Aorta (tissue), 5 donors: ENCODE results near the gene PPP1R1C. TPM values are rescaled to one million over a fixed set of nuclear protein-coding genes. Genes with fewer than 3 reads are reported as not detected.

ENCODE experiments used
- ATAC-seq: fragments of 200-7000 bp; cut with Tn5 transposase; one replicate; pipeline ENCODE4 v1.9.1; 2022; ENCODE audit warnings: moderate library complexity; ENCODE audit not compliant: low FRiP score
- DNase-seq, 2 donors: peaks; one replicate each; pipeline ENCODE4 v3.0.0-alpha.2; 2020
- H3K27ac ChIP-seq, 2 donors: one replicate each; pipeline ENCODE4 v1.5.1; 2013; ENCODE audit warnings: low read length in 2 of 2, mild to moderate bottlenecking in 2 of 2, moderate library complexity in 2 of 2, control low read depth in 1 of 2, inconsistent platforms in 1 of 2, low read depth in 1 of 2
- H3K27me3 ChIP-seq, 2 donors: one replicate each; pipeline ENCODE4 v1.6.1; 2013; ENCODE audit warnings: control low read depth in 1 of 2, low read length in 1 of 2, mild to moderate bottlenecking in 1 of 2, moderate library complexity in 1 of 2; ENCODE audit not compliant: insufficient read depth in 2 of 2, control insufficient read depth in 1 of 2
- H3K36me3 ChIP-seq, 2 donors: one replicate each; pipeline ENCODE4 v1.6.1; 2013; ENCODE audit warnings: control low read depth in 1 of 2, low read length in 1 of 2, mild to moderate bottlenecking in 1 of 2; ENCODE audit not compliant: insufficient read depth in 2 of 2, control insufficient read depth in 1 of 2
- H3K4me1 ChIP-seq, 2 donors: one replicate each; pipeline ENCODE4 v1.6.1; 2013; ENCODE audit warnings: low read length in 2 of 2, control low read depth in 1 of 2, mild to moderate bottlenecking in 1 of 2, moderate library complexity in 1 of 2; ENCODE audit not compliant: insufficient read depth in 2 of 2, control insufficient read depth in 1 of 2
- H3K4me3 ChIP-seq, 2 donors: one replicate each; pipeline ENCODE4 v1.5.1; 2013; ENCODE audit warnings: low read length in 2 of 2, control low read depth in 1 of 2, mild to moderate bottlenecking in 1 of 2
- H3K9me3 ChIP-seq: one replicate; pipeline ENCODE4 v1.6.1; 2013; ENCODE audit warnings: mild to moderate bottlenecking, low read length; ENCODE audit not compliant: control insufficient read depth
- WGBS, 2 donors: extraction: QIAGEN DNeasy Blood & Tissue Kit; methylation state at CpG; one replicate each; pipeline ENCODE4 v1.1.7; 2013; 5-methylcytosine and 5-hydroxymethylcytosine counted together
- intact Hi-C, 2 donors: fragments of 100-400 bp; cut with DNase I; formaldehyde crosslinking; loops; one replicate each; pipeline versions ENCODE4 v1.14.2 to v1.15.0; 2022
- polyA plus RNA-seq, 2 donors: library from polyadenylated mRNA; stranded (reverse); fragments of 200-250 nt; gene quantifications; one replicate each; pipeline ENCODE4 v1.2.3, GENCODE V29; 2013
- total RNA-seq, 2 donors: library from RNA; stranded (reverse); fragmentation: NEBNext Ultra II Directional; extraction: Animal tissue kit (Norgen Biotek cat#: 25700); gene quantifications; one replicate each; pipeline ENCODE4 v1.2.1, GENCODE V29; 2021
- donor health status: healthy with polysubstance abuse.
- donor health status: Bipolar disorder and iron deficiency.
- donor health status: DM: no; HTN: no; CAD: no.
- donor health status: DM: no; HTN: no; CAD: no.
- donor health status: DM: yes; HTN: yes; CAD: no.

The PPP1R1C gene
- total and polyA plus RNA-seq, 4 donors = 0.54 to 1.6 (median 1.1) TPM

GRCh38 chr2:181998041-181998835, 12.6 kb downstream of the PPP1R1C start:
- DNase-seq (no peak), ATAC-seq (no peak)
- intact Hi-C loops = no loop called here
- Histone ChIP-seq H3K4me3 (no peak overlapping the region), H3K9me3 (no peaks in the 10 kb centered on the region), H3K27ac (no peak overlapping the region), H3K27me3 (no peaks in the 10 kb centered on the region), H3K36me3 (no peaks in the 10 kb centered on the region), H3K4me1 (no peaks in the 10 kb centered on the region)
- WGBS, 2 donors = 82% methylated on average over 8 of the region's 8 CpGs

- DNase-seq (no peak), ATAC-seq (no peak)
- no peak overlapping the region for H3K27ac ChIP-seq
- 67 to 71% methylated on average over 2 of the region's 2 CpGs for WGBS, 2 donors
- no peaks in the 10 kb centered on the region for H3K36me3 ChIP-seq
- H3K27me3 ChIP-seq = no peaks in the 10 kb centered on the region
- H3K4me3 ChIP-seq = no peak overlapping the region
- H3K9me3 ChIP-seq = no peaks in the 10 kb centered on the region
- no peaks in the 10 kb centered on the region for H3K4me1 ChIP-seq
- intact Hi-C loops = no loop called here
Measured at GRCh38 chr2:181998891-181999654, 13.4 kb downstream of the PPP1R1C start.

GRCh38 chr2:181999911-182000310, 14.3 kb downstream of the PPP1R1C start:
- H3K4me1 ChIP-seq = no peaks in the 10 kb centered on the region
- H3K4me3 ChIP-seq = no peak overlapping the region
- H3K36me3 ChIP-seq = no peaks in the 10 kb centered on the region
- 89 to 92% methylated on average over 3 of the region's 3 CpGs for WGBS, 2 donors
- DNase-seq (no peak), ATAC-seq (no peak)
- intact Hi-C loops = no loop called here
- H3K9me3 ChIP-seq = no peaks in the 10 kb centered on the region
- no peak overlapping the region for H3K27ac ChIP-seq
- H3K27me3 ChIP-seq = no peaks in the 10 kb centered on the region

DNA sequence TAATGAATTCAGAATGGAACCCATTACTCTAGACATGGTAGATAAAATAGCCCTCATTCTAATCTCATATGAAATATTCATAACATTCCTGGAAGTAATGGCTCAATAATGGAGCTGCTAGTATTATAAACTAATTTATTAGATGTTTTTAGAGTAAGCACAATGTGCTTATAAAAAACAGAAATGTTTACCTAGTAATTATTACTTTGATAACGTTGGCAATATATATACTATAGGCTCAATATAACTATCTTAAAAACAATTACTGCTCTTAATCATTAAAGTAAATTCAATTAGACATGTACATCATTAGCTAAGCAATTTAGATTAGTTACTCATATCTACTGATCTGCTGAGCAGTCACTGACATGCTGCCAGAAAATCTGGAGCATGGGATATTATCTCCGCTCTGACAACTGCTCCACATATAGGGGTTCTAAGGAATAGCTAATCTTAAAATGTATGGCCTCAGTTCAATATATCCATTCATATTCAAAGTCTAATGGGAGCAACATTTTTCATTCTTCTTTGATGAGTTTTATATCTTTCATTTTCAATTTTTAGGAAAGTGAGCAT, 19.4 kb downstream of the PPP1R1C start:
- Histone ChIP-seq H3K9me3 (no peaks in the 10 kb centered on the region), H3K27ac (no peak overlapping the region), H3K27me3 (no peaks in the 10 kb centered on the region), H3K4me3 (no peak overlapping the region), H3K36me3 (no peaks in the 10 kb centered on the region), H3K4me1 (no peaks in the 10 kb centered on the region)
- 82 to 88% methylated on average over 2 of the region's 2 CpGs for WGBS, 2 donors
- ATAC-seq (no peak), DNase-seq (no peak)
- intact Hi-C loops = loop anchor here in 1 of 2 donors (5.0 kb wide), 1 partner anchor 473 kb away; no protein-coding TSS in a partner anchor

- no peak for ATAC-seq
- no peaks in the 10 kb centered on the region for H3K9me3 ChIP-seq
- no peak for DNase-seq
- no peaks in the 10 kb centered on the region for H3K36me3 ChIP-seq
- H3K27ac ChIP-seq = no peak overlapping the region
- 82 to 83% methylated on average over 4 of the region's 4 CpGs for WGBS, 2 donors
- H3K27me3 ChIP-seq = no peaks in the 10 kb centered on the region
- no peaks in the 10 kb centered on the region for H3K4me1 ChIP-seq
- intact Hi-C loops = loop anchor here in 1 of 2 donors (5.0 kb wide), 1 partner anchor 474 kb away; no protein-coding TSS in a partner anchor
- no peak overlapping the region for H3K4me3 ChIP-seq
Measured at GRCh38 chr2:182006595-182007341, 21.1 kb downstream of the PPP1R1C start.

- intact Hi-C loops = no loop called here
- Histone ChIP-seq H3K4me1 (no peaks in the 10 kb centered on the region), H3K9me3 (peaks cover 8% of the 10 kb centered on the region), H3K27me3 (no peaks in the 10 kb centered on the region), H3K4me3 (no peak overlapping the region), H3K27ac (no peak overlapping the region), H3K36me3 (no peaks in the 10 kb centered on the region)
- DNase-seq = no peak
- 90 to 92% methylated on average over 5 of the region's 5 CpGs for WGBS, 2 donors
- ATAC-seq = no peak
Measured at GRCh38 chr2:182014284-182014683, 28.6 kb downstream of the PPP1R1C start.

GRCh38 chr2:182015334-182016109, 29.9 kb downstream of the PPP1R1C start:
- Histone ChIP-seq H3K9me3 (peaks cover 8% of the 10 kb centered on the region), H3K4me3 (no peak overlapping the region), H3K27ac (no peak overlapping the region), H3K27me3 (no peaks in the 10 kb centered on the region), H3K4me1 (no peaks in the 10 kb centered on the region), H3K36me3 (no peaks in the 10 kb centered on the region)
- ATAC-seq = no peak
- intact Hi-C loops = no loop called here
- WGBS, 2 donors = 89 to 93% methylated on average over 5 of the region's 5 CpGs
- no peak for DNase-seq

- intact Hi-C loops = no loop called here
- Histone ChIP-seq H3K27me3 (no peaks in the 10 kb centered on the region), H3K36me3 (no peaks in the 10 kb centered on the region), H3K27ac (no peak overlapping the region), H3K4me1 (no peaks in the 10 kb centered on the region), H3K9me3 (peaks cover 8% of the 10 kb centered on the region), H3K4me3 (no peak overlapping the region)
- no peak for DNase-seq
- ATAC-seq = no peak
- WGBS, 2 donors = 63 to 79% methylated on average over 1 of the region's 1 CpG
Measured at GRCh38 chr2:182018218-182018617, 32.6 kb downstream of the PPP1R1C start.
